ENCODE measurements around the gene DLG5. TPM values are rescaled to one million over a fixed set of nuclear protein-coding genes. Genes with fewer than 3 reads are reported as not detected.
"Not testable (repeated sequence)": the region's sequence is repeated elsewhere in the genome, so short reads cannot be mapped to it uniquely, and the experiment has no call there.

DLG5 gene
- total RNA-seq, 1 experiment from 2014 or later = 60.3 TPM

- DNase-seq (ENCODE audit: low spot score) = no peak
Measured at GRCh38 chr10:77794256-77795142, 132.1 kb downstream of the DLG5 start.

GRCh38 chr10:77793831-77794230, 132.7 kb downstream of the DLG5 start:
- DNase-seq (ENCODE audit: low spot score) = no peak

- DNase-seq (ENCODE audit: low spot score) = no peak
Measured at GRCh38 chr10:77792155-77792554, 134.4 kb downstream of the DLG5 start.

- DNase-seq (ENCODE audit: low spot score) = no peak
Measured at GRCh38 chr10:77791506-77791905, 135.0 kb downstream of the DLG5 start.

- DNase-seq (ENCODE audit: low spot score) = no peak
Measured at GRCh38 chr10:77789861-77790260, 136.7 kb downstream of the DLG5 start.

GRCh38 chr10:77789016-77789415, 137.5 kb downstream of the DLG5 start:
- DNase-seq (ENCODE audit: low spot score) = no peak

- no peak for DNase-seq (ENCODE audit: low spot score)
Measured at GRCh38 chr10:77788496-77789010, 138.0 kb downstream of the DLG5 start.

- DNase-seq (ENCODE audit: low spot score) = no peak
Measured at GRCh38 chr10:77787440-77787839, 139.1 kb downstream of the DLG5 start.

GRCh38 chr10:77784856-77785255, 141.7 kb downstream of the DLG5 start:
- DNase-seq (ENCODE audit: low spot score) = no peak

GRCh38 chr10:77782328-77783061, 144.1 kb downstream of the DLG5 start:
- DNase-seq (ENCODE audit: low spot score) = no peak

GRCh38 chr10:77781451-77782327, 144.9 kb downstream of the DLG5 start:
- DNase-seq (ENCODE audit: low spot score) = no peak

- DNase-seq (ENCODE audit: low spot score) = no peak
Measured at GRCh38 chr10:77780180-77780579, 146.4 kb downstream of the DLG5 start.

- no peak for DNase-seq (ENCODE audit: low spot score)
Measured at GRCh38 chr10:77776487-77776886, 150.1 kb downstream of the DLG5 start.

- no peak for DNase-seq (ENCODE audit: low spot score)
Measured at GRCh38 chr10:77774940-77775391, 151.6 kb downstream of the DLG5 start.

- no peak for DNase-seq (ENCODE audit: low spot score)
Measured at GRCh38 chr10:77773631-77774426, 152.7 kb downstream of the DLG5 start.

- DNase-seq (ENCODE audit: low spot score) = not testable (repeated sequence)
Measured at GRCh38 chr10:77772852-77773600, 153.5 kb downstream of the DLG5 start.

GRCh38 chr10:77771851-77772250, 154.7 kb downstream of the DLG5 start:
- DNase-seq (ENCODE audit: low spot score) = no peak

GRCh38 chr10:77771450-77771849, 155.1 kb downstream of the DLG5 start:
- no peak for DNase-seq (ENCODE audit: low spot score)

GRCh38 chr10:77770868-77771175, 155.7 kb downstream of the DLG5 start:
- no peak for DNase-seq (ENCODE audit: low spot score)

Measured in A172 (cell line).